NK-92 treated with Interleukin-12 subunit alpha and Interleukin-12 subunit beta, amount 100 ng/mL, for 24 hours (cell line): Measurements from ENCODE around the gene SEMA4D.
A peak's percentile ranks its signal among the peaks of the same experiment; 100 is the strongest.

Source experiments
- DNase-seq: peaks from one replicate; lab custom pipeline; 2025; lab: John Stamatoyannopoulos, UW

Gene SEMA4D

GRCh38 chr9:89410641-89411350, 87.1 kb downstream of the SEMA4D start:
- DNase-seq, result no peak

- DNase-seq, result no peak
Observed at GRCh38 chr9:89410022-89410421, 87.9 kb downstream of the SEMA4D start.

- no peak for DNase-seq
Observed at GRCh38 chr9:89409466-89409865, 88.4 kb downstream of the SEMA4D start.

GRCh38 chr9:89408628-89409101, 89.2 kb downstream of the SEMA4D start:
- DNase-seq, result peak; percentile 52

- DNase-seq, result no peak
Observed at GRCh38 chr9:89407070-89407469, 90.8 kb downstream of the SEMA4D start.

GRCh38 chr9:89405826-89406225, 92.1 kb downstream of the SEMA4D start:
- no peak for DNase-seq

GRCh38 chr9:89404074-89404473, 93.8 kb downstream of the SEMA4D start:
- DNase-seq, result no peak

- DNase-seq, result no peak
Observed at GRCh38 chr9:89402695-89403427, 95.1 kb downstream of the SEMA4D start.

GRCh38 chr9:89400403-89401116, 97.4 kb downstream of the SEMA4D start:
- no peak for DNase-seq

GRCh38 chr9:89398621-89399020, 99.3 kb downstream of the SEMA4D start:
- no peak for DNase-seq

GRCh38 chr9:89397471-89397870, 100.4 kb downstream of the SEMA4D start:
- DNase-seq, result no peak

GRCh38 chr9:89395931-89396710, 101.8 kb downstream of the SEMA4D start:
- DNase-seq, result no peak

GRCh38 chr9:89394412-89394811, 103.5 kb downstream of the SEMA4D start:
- DNase-seq, result no peak

- no peak for DNase-seq
Observed at GRCh38 chr9:89391585-89391984, 106.3 kb downstream of the SEMA4D start.

- DNase-seq, result no peak
Observed at GRCh38 chr9:89390578-89391116, 107.3 kb downstream of the SEMA4D start.

GRCh38 chr9:89390068-89390555, 107.8 kb downstream of the SEMA4D start:
- DNase-seq, result no peak

- no peak for DNase-seq
Observed at GRCh38 chr9:89388868-89389177, 109.1 kb downstream of the SEMA4D start.

- peak; percentile 26 for DNase-seq
Observed at GRCh38 chr9:89388084-89388867, 109.6 kb downstream of the SEMA4D start.

GRCh38 chr9:89387197-89387849, 110.6 kb downstream of the SEMA4D start:
- DNase-seq, result no peak

GRCh38 chr9:89386797-89387196, 111.1 kb downstream of the SEMA4D start:
- DNase-seq, result no peak
